HepG2 (cell line): ENCODE data around the gene ARHGEF40. TPM values are rescaled to one million over a fixed set of nuclear protein-coding genes. Genes with fewer than 3 reads are reported as not detected.

Experiments
- BRD4 ChIP-seq: sonication (generic); formaldehyde crosslinking; IDR thresholded peaks from 2 replicates; pipeline ENCODE4 v1.4.0; 2020; ENCODE audit warnings: missing genetic modification reagents
- EEA1 ChIP-seq: sonication (generic); formaldehyde crosslinking; IDR thresholded peaks from 2 replicates; pipeline ENCODE4 v1.5.1; 2020; ENCODE audit warnings: mild to moderate bottlenecking, missing genetic modification reagents, borderline replicate concordance
- FOXP4 ChIP-seq: sonication (generic); formaldehyde crosslinking; IDR thresholded peaks from 2 replicates; pipeline ENCODE4 v1.4.0; 2020; ENCODE audit warnings: missing genetic modification reagents
- HDAC1 ChIP-seq: sonication (generic); formaldehyde crosslinking; IDR thresholded peaks from 2 replicates; pipeline ENCODE4 v1.5.1; 2020; ENCODE audit warnings: mild to moderate bottlenecking, missing genetic modification reagents
- MTF1 ChIP-seq: sonication (generic); formaldehyde crosslinking; IDR thresholded peaks from 2 replicates; pipeline ENCODE4 v1.5.0; 2020; ENCODE audit warnings: missing genetic modification reagents
- NFRKB ChIP-seq: fragments of 450-650 bp; IDR thresholded peaks from 2 replicates; pipeline ENCODE4 v1.6.1; 2017
- RFX1 ChIP-seq: fragments of 450-650 bp; IDR thresholded peaks from 2 replicates; pipeline ENCODE4 v1.6.1; 2017
- SATB2 ChIP-seq: sonication (generic); formaldehyde crosslinking; IDR thresholded peaks from 2 replicates; pipeline ENCODE4 v1.5.0; 2020; ENCODE audit warnings: missing genetic modification reagents
- SNAI1 ChIP-seq: sonication (generic); formaldehyde crosslinking; IDR thresholded peaks from 2 replicates; pipeline ENCODE4 v1.5.0; 2020; ENCODE audit warnings: mild to moderate bottlenecking, missing genetic modification reagents, borderline replicate concordance
- ZBTB14 ChIP-seq: sonication (generic); formaldehyde crosslinking; IDR thresholded peaks from 2 replicates; pipeline ENCODE4 v1.4.0; 2020; ENCODE audit warnings: missing genetic modification reagents
- ZBTB3 ChIP-seq: sonication (generic); formaldehyde crosslinking; IDR thresholded peaks from 2 replicates; pipeline ENCODE4 v1.4.0; 2020; ENCODE audit warnings: low read depth, mild to moderate bottlenecking, moderate library complexity, missing genetic modification reagents, borderline replicate concordance
- ZMYM4 ChIP-seq: sonication (generic); formaldehyde crosslinking; IDR thresholded peaks from 2 replicates; pipeline ENCODE4 v1.8.1; 2023; ENCODE audit warnings: mild to moderate bottlenecking, missing genetic modification reagents
- ZNF30 ChIP-seq: sonication (generic); formaldehyde crosslinking; IDR thresholded peaks from 2 replicates; pipeline ENCODE4 v1.5.0; 2020; ENCODE audit warnings: mild to moderate bottlenecking, missing genetic modification reagents
- ZNF570 ChIP-seq: sonication (generic); formaldehyde crosslinking; IDR thresholded peaks from 2 replicates; pipeline ENCODE4 v1.4.0; 2020; ENCODE audit warnings: mild to moderate bottlenecking, missing genetic modification reagents, borderline replicate concordance
- ZNF740 ChIP-seq: sonication (generic); formaldehyde crosslinking; IDR thresholded peaks from 2 replicates; pipeline ENCODE4 v1.4.0; 2020; ENCODE audit warnings: missing genetic modification reagents
- ZNF773 ChIP-seq: sonication (generic); formaldehyde crosslinking; IDR thresholded peaks from 2 replicates; pipeline ENCODE4 v1.4.0; 2020; ENCODE audit warnings: missing genetic modification reagents, borderline replicate concordance
- ZNF781 ChIP-seq: sonication (generic); formaldehyde crosslinking; IDR thresholded peaks from 2 replicates; pipeline ENCODE4 v1.5.1; 2020; ENCODE audit warnings: borderline replicate concordance, mild to moderate bottlenecking, missing genetic modification reagents; ENCODE audit errors: not compliant biosample characterization
- polyA plus RNA-seq, 8 experiments: library from polyadenylated mRNA; depleted of rRNA in 3 of 8; stranded (reverse) in 7 of 8; unstranded in 1 of 8; fragments of >200 nt; fragmentation: Illumina TruSeq in 4 of 8; extraction: Trizol in 4 of 8; gene quantifications; 2 replicates each; pipeline versions ENCODE4 v1.2.1 to v1.2.3, GENCODE V29; 2011 to 2016; ENCODE audit warnings: low read depth in 4 of 8, missing spikeins in 1 of 8, mixed read lengths in 1 of 8; ENCODE audit not compliant: insufficient read depth in 1 of 8
- total RNA-seq, 5 experiments: library from RNA; depleted of rRNA; stranded (reverse); fragments of >200 nt; fragmentation: Illumina TruSeq; extraction: Trizol; gene quantifications; 2 replicates each; pipeline ENCODE4 v1.2.3, GENCODE V29; 2016; ENCODE audit warnings: low read depth in 1 of 5
- TF ChIP-seq, protein P1 (sequence below): sonication (generic); formaldehyde crosslinking; conservative IDR thresholded peaks from 2 replicates; pipeline ENCODE4 v1.8.0; 2022; ENCODE audit warnings: mild to moderate bottlenecking, moderate library complexity, missing genetic modification reagents
- TF ChIP-seq, protein P2 (sequence below): IDR thresholded peaks from 2 replicates; pipeline ENCODE4 v1.6.1; 2016; ENCODE audit warnings: low read depth, borderline replicate concordance
- TF ChIP-seq, protein P3 (sequence below): sonication (generic); formaldehyde crosslinking; IDR thresholded peaks from 2 replicates; pipeline ENCODE4 v1.5.0; 2020; ENCODE audit warnings: missing genetic modification reagents
- TF ChIP-seq, protein P4 (sequence below): sonication (generic); formaldehyde crosslinking; IDR thresholded peaks from 2 replicates; pipeline ENCODE4 v1.5.1; 2020; ENCODE audit warnings: missing genetic modification reagents, mild to moderate bottlenecking, borderline replicate concordance

ARHGEF40 gene
- total and polyA plus RNA-seq, 2 of the 13 experiments (the other 11 are each of a cell fraction or from before 2014, with no cell fraction given): 28.1 to 78.1 TPM

DNA sequence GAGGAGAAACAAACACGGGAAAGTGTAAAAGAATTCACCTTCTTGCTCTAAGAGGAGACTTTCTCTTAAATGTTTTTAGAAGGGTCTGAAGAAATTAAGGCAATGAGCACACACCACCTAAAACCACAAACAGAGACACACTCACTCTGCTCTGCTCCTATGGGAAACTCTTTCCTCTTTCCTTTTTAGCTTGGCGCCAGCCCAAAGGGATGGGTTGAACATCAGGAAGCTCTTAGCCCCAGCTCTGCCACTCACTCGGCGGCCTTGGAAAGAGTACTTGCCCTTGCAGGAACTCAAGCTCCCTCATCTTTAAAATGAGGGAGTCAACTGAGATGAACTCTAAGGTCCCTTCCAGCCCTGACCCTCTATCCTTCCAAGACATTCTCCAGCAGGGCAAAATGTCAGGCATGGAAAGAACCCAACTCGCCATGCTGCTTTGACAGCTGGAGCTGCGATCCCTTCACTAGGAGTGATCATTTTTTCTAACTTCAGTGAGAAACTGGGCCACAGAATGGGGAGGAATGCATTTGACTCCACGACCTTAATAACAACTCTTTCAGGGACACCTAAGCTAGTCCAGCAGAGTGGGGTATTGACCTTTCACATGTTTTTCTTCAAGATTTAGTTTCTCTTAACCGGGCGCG, 13.5 kb upstream of the ARHGEF40 start (continued):
- TF ChIP-seq, protein P1, sequence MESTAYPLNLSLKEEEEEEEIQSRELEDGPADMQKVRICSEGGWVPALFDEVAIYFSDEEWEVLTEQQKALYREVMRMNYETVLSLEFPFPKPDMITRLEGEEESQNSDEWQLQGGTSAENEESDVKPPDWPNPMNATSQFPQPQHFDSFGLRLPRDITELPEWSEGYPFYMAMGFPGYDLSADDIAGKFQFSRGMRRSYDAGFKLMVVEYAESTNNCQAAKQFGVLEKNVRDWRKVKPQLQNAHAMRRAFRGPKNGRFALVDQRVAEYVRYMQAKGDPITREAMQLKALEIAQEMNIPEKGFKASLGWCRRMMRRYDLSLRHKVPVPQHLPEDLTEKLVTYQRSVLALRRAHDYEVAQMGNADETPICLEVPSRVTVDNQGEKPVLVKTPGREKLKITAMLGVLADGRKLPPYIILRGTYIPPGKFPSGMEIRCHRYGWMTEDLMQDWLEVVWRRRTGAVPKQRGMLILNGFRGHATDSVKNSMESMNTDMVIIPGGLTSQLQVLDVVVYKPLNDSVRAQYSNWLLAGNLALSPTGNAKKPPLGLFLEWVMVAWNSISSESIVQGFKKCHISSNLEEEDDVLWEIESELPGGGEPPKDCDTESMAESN (CRISPR knock-in tag): no peak
- TF ChIP-seq ZBTB14 (CRISPR knock-in tag): no peak
- TF ChIP-seq, protein P2, sequence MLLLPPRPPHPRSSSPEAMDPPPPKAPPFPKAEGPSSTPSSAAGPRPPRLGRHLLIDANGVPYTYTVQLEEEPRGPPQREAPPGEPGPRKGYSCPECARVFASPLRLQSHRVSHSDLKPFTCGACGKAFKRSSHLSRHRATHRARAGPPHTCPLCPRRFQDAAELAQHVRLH (CRISPR knock-in tag): no peak
- 0 out of 2 replicates have a peak, but pooled peaks have one; percentile 32 for TF ChIP-seq ZMYM4
- no peak for TF ChIP-seq SATB2 (CRISPR knock-in tag)
- TF ChIP-seq ZNF30: no peak
- no peak for TF ChIP-seq ZNF781 (CRISPR knock-in tag)
- no peak for TF ChIP-seq ZNF570 (CRISPR knock-in tag)
- TF ChIP-seq HDAC1 (CRISPR knock-in tag): no peak
- TF ChIP-seq FOXP4: no peak
- TF ChIP-seq ZNF740: no peak
- TF ChIP-seq MTF1: no peak
- TF ChIP-seq, protein P3, sequence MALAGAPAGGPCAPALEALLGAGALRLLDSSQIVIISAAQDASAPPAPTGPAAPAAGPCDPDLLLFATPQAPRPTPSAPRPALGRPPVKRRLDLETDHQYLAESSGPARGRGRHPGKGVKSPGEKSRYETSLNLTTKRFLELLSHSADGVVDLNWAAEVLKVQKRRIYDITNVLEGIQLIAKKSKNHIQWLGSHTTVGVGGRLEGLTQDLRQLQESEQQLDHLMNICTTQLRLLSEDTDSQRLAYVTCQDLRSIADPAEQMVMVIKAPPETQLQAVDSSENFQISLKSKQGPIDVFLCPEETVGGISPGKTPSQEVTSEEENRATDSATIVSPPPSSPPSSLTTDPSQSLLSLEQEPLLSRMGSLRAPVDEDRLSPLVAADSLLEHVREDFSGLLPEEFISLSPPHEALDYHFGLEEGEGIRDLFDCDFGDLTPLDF: no peak
- TF ChIP-seq NFRKB: no peak
- no peak for TF ChIP-seq SNAI1 (CRISPR knock-in tag)
- TF ChIP-seq BRD4 (CRISPR knock-in tag): no peak
- no peak for TF ChIP-seq ZBTB3 (CRISPR knock-in tag)
- no peak for TF ChIP-seq RFX1
- TF ChIP-seq EEA1 (CRISPR knock-in tag): no peak
- TF ChIP-seq, protein P4, sequence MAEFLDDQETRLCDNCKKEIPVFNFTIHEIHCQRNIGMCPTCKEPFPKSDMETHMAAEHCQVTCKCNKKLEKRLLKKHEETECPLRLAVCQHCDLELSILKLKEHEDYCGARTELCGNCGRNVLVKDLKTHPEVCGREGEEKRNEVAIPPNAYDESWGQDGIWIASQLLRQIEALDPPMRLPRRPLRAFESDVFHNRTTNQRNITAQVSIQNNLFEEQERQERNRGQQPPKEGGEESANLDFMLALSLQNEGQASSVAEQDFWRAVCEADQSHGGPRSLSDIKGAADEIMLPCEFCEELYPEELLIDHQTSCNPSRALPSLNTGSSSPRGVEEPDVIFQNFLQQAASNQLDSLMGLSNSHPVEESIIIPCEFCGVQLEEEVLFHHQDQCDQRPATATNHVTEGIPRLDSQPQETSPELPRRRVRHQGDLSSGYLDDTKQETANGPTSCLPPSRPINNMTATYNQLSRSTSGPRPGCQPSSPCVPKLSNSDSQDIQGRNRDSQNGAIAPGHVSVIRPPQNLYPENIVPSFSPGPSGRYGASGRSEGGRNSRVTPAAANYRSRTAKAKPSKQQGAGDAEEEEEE (CRISPR knock-in tag): peak; percentile 49; the same call in 1 of the 2 replicates
- no peak for TF ChIP-seq ZNF773 (CRISPR knock-in tag)
